ENCODE measurements around the gene TLR4.

TLR4 gene

DNA sequence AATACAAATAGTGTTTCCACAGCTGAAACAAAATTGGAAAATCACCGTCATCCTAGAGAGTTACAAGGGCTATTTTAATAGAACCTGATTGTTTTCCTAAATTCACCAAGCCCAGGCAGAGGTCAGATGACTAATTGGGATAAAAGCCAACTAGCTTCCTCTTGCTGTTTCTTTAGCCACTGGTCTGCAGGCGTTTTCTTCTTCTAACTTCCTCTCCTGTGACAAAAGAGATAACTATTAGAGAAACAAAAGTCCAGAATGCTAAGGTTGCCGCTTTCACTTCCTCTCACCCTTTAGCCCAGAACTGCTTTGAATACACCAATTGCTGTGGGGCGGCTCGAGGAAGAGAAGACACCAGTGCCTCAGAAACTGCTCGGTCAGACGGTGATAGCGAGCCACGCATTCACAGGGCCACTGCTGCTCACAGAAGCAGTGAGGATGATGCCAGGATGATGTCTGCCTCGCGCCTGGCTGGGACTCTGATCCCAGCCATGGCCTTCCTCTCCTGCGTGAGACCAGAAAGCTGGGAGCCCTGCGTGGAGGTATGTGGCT, at the start of gene TLR4:
Gene TLR4, plus strand, starts transcription at position 380 of the 552 bp plus-strand sequence. Its CDS starts 70 bp downstream, at position 450.
- peak; percentile 92 for DNase-seq

GRCh38 chr9:117656002-117656401, 48.2 kb upstream of the TLR4 start:
- no peak for DNase-seq

- no peak for DNase-seq
Observed at GRCh38 chr9:117662651-117663050, 41.6 kb upstream of the TLR4 start.

DNA sequence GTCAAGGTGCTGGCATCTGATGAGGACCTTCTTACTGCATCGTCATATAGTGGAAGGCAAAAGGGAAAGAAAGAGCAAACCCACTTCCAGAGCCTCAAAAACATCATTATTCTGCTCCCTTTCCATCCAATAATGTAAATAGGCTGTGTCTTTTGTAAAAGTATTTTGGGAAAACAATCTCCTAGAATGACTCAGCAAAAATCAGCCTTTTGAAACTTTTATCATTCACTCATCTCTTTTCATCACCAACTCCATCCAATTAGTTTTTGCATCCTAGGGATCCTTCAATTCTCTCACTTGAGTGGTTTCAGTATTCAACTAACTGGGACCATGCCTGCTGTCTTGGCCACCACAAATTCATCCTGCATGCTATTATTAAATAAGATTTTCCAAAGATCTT, 39.8 kb upstream of the TLR4 start:
- no peak for DNase-seq

DNA sequence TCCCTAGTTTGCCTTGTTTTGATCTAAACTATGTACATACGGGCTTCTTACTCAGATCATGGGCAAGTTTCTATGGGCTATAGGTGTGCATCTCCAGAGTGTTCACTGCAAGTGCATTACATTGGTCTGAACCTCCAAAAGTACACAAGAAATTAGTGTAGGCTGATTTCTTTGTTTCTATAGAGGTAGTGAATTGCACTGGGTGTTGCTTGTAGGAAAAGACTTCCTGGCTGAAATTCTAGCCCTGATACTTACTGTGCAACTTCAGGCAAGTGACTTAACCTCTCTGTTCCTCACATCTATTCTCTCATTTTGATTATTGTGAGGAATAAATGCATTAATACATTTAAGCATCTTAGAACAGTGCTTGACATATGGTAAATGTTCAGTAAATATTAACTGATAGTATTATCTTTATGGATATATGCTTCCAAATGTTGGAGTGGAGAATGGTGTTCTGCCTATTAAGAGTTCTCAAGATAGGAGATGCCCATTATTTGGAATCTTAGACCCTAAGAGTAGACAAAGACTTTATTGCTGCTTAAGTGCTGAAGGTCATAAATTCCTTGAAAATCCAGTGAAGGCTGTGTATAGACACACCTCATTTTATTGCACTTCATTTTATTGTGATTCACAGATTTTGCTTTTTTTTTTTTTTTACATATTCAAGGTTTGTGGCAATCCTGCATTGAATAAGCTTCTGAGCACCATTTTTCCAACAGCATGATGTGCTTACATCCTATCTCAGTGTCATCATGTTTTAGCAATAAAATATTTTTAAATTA, 38.4 kb upstream of the TLR4 start:
- DNase-seq: no peak

- no peak for DNase-seq
Observed at GRCh38 chr9:117671468-117671867, 32.7 kb upstream of the TLR4 start.

- no peak for DNase-seq
Observed at GRCh38 chr9:117672369-117672768, 31.8 kb upstream of the TLR4 start.

- no peak for DNase-seq
Observed at GRCh38 chr9:117677572-117677971, 26.6 kb upstream of the TLR4 start.

DNA sequence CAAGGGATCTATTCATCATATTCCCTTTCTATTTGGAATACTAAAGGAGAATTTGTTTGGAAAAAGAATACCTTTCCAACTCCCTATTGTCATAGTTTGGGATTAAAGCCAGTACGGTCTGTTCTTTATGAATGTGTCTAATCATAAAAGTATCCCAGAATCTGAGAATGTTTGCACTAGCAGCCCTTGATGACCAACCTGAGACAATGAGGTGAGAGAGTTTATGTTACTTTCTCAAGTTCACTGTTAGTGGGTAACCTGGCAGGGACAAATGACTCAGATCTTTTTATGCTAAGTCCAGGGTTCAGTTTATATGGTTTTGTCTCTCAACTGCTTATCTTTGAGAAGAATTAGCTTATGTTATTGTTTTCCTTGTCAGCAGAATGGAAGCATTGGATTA, 25.3 kb upstream of the TLR4 start:
- DNase-seq: no peak

GRCh38 chr9:117679416-117679815, 24.8 kb upstream of the TLR4 start:
- no peak for DNase-seq

DNA sequence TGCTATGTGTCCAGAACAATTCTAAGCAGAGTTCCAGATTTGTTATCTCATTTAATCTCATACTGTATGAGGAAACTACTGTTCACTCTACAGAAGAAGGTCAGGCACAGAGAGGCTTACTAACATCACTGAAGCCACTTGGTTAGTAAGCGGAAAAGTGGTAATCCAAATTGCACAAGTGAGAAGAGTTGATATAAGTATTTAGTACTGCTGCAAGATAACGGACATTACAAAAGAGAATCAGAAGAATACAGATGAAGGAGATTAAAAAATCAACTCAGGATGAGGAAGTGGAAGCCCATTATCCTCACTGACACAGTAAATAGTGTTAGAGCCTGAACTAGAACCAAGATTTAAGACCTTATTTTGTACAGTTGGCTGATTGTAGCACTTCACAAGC, 22.3 kb upstream of the TLR4 start:
- peak; percentile 14 for DNase-seq

DNA sequence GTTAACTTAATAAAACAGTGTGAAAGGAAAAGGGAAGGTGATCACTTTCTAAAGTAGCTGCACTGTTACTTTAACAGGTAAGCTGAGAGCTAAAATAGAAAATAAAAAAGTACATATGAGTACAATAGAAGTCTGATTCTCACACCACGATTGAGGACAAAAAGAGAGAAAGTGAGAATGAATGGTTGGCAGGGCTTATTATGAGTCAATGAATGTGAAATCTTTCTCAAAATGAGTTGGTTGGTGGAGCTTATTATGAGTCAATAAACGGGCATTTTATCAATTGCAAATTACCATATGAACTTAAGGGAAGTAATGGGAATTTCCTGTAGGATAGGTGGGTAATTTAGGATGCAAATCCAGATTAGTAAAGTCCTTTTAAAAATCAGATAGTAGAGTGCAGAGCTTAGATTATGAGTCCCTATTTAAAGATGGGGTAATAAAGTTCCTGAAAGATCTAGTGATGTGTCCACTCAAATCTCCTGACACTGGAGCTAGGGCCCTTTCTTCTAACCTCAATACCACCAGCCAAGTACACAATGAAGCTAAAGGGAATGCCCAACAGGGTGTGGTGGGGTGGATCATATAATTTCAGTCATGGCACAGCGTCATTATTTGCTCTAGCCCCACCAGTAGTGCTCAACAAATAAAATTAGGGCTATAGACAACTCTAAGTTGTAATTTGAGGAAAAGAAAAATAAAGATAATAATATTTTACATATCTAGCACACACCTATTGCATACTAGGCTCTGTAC, 21.1 kb upstream of the TLR4 start:
- DNase-seq: no peak

DNA sequence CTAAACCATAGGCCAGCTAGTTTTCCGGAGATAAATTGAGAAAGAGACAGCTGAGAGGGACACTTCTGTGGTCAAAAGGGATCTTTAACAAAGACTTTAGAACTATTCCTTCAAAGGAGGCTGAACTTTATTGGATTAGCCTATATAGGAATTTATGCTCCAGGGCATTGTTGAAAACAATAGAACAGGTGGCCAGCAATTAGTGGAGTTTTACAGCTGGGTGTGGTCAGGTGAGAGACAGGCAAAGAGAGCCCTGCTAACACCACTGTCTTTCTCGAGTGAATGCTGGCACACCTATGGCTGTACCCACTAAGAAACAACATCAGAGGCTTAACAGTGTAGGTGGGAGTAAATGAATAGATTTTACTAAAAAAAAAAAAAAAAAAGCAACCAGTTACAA, 16.7 kb upstream of the TLR4 start:
- no peak for DNase-seq

GRCh38 chr9:117691367-117691766, 12.8 kb upstream of the TLR4 start:
- DNase-seq: no peak

DNA sequence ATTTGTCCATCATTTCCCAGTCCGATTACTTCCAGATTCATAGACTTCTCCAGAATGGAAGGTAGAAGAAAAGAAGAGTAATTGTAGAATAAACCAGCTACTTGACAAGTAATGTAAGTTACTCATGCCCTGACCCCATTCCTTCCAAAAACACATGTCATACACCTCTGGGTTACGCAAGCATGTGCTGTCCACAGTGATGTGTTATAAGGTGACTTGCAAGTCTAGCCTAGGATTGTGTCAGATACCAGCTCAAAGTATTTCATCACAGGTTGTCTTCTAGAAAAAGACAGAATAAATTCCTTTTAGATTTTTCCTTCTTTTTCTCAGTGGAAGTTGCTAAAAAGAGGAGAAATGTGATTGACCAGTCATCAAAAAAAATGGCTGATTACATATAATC, 8.0 kb upstream of the TLR4 start:
- DNase-seq: peak; percentile 10

DNA sequence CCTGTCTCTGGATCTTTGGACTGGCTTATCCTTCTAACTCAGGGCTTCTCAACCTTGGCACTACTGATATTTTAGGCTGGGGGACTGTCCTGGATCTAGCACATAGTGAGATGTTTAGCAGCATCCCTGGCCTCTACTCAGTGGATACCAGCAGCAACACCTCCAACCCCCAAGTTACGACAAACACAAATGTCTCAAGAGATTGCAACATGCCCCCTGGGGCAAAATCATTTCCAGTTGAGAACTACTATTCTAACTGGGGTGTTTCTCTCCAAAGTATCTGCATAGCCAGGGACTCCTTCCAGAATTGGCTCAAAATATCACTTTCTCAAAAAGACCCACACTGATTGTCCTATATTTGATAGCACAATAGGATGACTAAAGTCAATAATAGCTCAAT, 7.2 kb upstream of the TLR4 start:
- DNase-seq: no peak

GRCh38 chr9:117703537-117703936, 666 bp upstream of the TLR4 start:
- no peak for DNase-seq

DNA sequence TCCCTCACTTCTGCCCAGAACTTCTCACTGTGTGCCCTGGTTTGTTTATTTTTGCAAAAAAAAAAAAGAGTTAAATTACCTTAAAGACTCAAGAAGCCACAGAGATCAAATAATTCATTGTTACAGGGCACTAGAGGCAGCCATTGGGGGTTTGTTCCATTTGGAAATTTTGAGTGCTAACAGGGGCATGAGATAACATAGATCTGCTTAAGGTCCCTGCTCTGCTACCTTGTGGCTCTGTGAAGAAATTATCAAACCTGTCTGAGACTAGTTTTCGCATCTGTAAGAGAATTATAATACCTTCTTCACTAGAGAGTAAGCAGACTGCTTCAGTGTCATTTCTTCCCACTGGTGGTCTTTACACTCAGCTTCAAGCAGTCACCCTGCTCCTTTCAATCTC, 394 bp downstream of the TLR4 start:
- DNase-seq: peak; percentile 58

DNA sequence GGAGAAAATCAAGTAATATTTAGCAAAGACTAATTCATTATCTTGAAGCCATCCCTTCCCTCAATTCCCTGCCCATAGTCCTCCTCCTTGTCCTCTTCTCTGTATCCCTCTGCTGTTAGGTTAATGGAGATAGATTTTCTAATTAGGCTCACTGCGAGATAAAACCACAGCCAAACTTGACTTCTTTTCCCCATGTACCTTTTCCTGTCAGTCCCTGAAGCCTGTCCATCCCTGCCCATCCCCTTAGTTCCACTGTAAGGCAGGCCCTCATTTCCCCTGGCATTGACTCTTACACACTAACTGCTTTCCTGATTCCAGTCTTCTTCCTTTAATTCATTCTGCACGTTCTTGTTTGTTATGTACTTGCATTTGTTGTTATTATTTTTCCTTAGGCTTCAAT, 1.2 kb downstream of the TLR4 start:
- DNase-seq: peak; percentile 33

GRCh38 chr9:117706421-117707116, 2.4 kb downstream of the TLR4 start:
- no peak for DNase-seq

- no peak for DNase-seq
Observed at GRCh38 chr9:117707561-117707960, 3.4 kb downstream of the TLR4 start.

- DNase-seq: no peak
Observed at GRCh38 chr9:117709936-117710335, 5.7 kb downstream of the TLR4 start.

DNA sequence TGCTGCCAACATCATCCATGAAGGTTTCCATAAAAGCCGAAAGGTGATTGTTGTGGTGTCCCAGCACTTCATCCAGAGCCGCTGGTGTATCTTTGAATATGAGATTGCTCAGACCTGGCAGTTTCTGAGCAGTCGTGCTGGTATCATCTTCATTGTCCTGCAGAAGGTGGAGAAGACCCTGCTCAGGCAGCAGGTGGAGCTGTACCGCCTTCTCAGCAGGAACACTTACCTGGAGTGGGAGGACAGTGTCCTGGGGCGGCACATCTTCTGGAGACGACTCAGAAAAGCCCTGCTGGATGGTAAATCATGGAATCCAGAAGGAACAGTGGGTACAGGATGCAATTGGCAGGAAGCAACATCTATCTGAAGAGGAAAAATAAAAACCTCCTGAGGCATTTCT, 10.1 kb downstream of the TLR4 start:
- no peak for DNase-seq
